Measurements from ENCODE around the gene SLC38A10. TPM values are rescaled to one million over a fixed set of nuclear protein-coding genes. Genes with fewer than 3 reads are reported as not detected.

SLC38A10 gene
- total and polyA plus RNA-seq, 2 of the 13 experiments (the other 11 are each of a cell fraction or from before 2014, with no cell fraction given), result 23.4 to 55.8 TPM

- no peak for TF ChIP-seq ZNF577 (CRISPR knock-in tag; IDR thresholded peaks at IDR 0.05; ENCODE audit: borderline replicate concordance, low read depth)
- TF ChIP-seq HIVEP1 (CRISPR knock-in tag; IDR thresholded peaks at IDR 0.05), result no peak
- 0 out of 2 replicates have a peak, but pooled peaks have one; percentile 35 for TF ChIP-seq ZNF30 (CRISPR knock-in tag; IDR thresholded peaks at IDR 0.05)
- TF ChIP-seq ZFY (CRISPR knock-in tag; IDR thresholded peaks at IDR 0.05), result no peak
- TF ChIP-seq ZNF407 (CRISPR knock-in tag; IDR thresholded peaks at IDR 0.05; ENCODE audit: not compliant biosample characterization), result no peak
- TF ChIP-seq CEBPZ (IDR thresholded peaks at IDR 0.05; ENCODE audit: low read length), result no peak
- TF ChIP-seq ZFP41 (CRISPR knock-in tag; IDR thresholded peaks at IDR 0.05; ENCODE audit: borderline replicate concordance), result no peak
- no peak for TF ChIP-seq FOXA3 (CRISPR knock-in tag; IDR thresholded peaks at IDR 0.05)
- no peak for TF ChIP-seq ZSCAN5A (CRISPR knock-in tag; IDR thresholded peaks at IDR 0.05; ENCODE audit: borderline replicate concordance)
- no peak for TF ChIP-seq PAWR (CRISPR knock-in tag; IDR thresholded peaks at IDR 0.05; ENCODE audit: borderline replicate concordance)
- no peak for TF ChIP-seq ZNF10 (CRISPR knock-in tag; IDR thresholded peaks at IDR 0.05; ENCODE audit: borderline replicate concordance, low read depth)
- TF ChIP-seq ZNF784 (CRISPR knock-in tag; IDR thresholded peaks at IDR 0.05; ENCODE audit: borderline replicate concordance), result no peak
These were observed 49.3 kb downstream of the SLC38A10 start (continued) for GRCh38 chr17:81245665-81246342.

Measured in HepG2 (cell line).